PFSK-1 (cell line): Measurements from ENCODE around the gene CALML3.

Experiments used
- FOXP2 ChIP-seq: optimal IDR thresholded peaks from 2 replicates; pipeline ENCODE3; 2011; ENCODE audit warnings: borderline replicate concordance, control low read depth, inconsistent platforms; ENCODE audit not compliant: insufficient read depth; ENCODE audit errors: extremely low read length, extremely low read depth
- POLR2AphosphoS5 ChIP-seq: IDR thresholded peaks from 2 replicates; pipeline ENCODE4 v1.6.1; 2012; ENCODE audit warnings: low read depth, mild to moderate bottlenecking, control low read depth, low read length, moderate library complexity
- REST ChIP-seq, 2 experiments: IDR thresholded peaks; 2 replicates each; pipeline versions ENCODE4 v1.6.1 to v1.8.0; 2011 to 2012; ENCODE audit warnings: low read depth in 2 of 2, low read length in 2 of 2, control low read depth in 1 of 2, inconsistent platforms in 1 of 2, mild to moderate bottlenecking in 1 of 2, moderate library complexity in 1 of 2; ENCODE audit not compliant: insufficient read depth in 1 of 2
- SIN3A ChIP-seq: IDR thresholded peaks from 2 replicates; pipeline ENCODE4 v1.6.1; 2012; ENCODE audit warnings: mild to moderate bottlenecking, low read length, moderate library complexity, borderline replicate concordance; ENCODE audit not compliant: insufficient read depth
- TAF1 ChIP-seq: IDR thresholded peaks from 2 replicates; pipeline ENCODE4 v1.6.1; 2012; ENCODE audit warnings: low read length, control low read depth, borderline replicate concordance; ENCODE audit not compliant: insufficient read depth

Gene CALML3

GRCh38 chr10:5480162-5480941, 44.4 kb upstream of the CALML3 start:
- TF ChIP-seq FOXP2 (no peak), POLR2AphosphoS5 (no peak), SIN3A (no peak), REST (IDR thresholded peaks at IDR 0.05; ENCODE audit: insufficient read depth in 1 of 2, low read depth in 2 of 2, low read length in 2 of 2) (no peak), TAF1 (no peak)

GRCh38 chr10:5481121-5481520, 43.6 kb upstream of the CALML3 start:
- TF ChIP-seq FOXP2 (no peak), TAF1 (no peak), REST (IDR thresholded peaks at IDR 0.05; ENCODE audit: insufficient read depth in 1 of 2, low read depth in 2 of 2, low read length in 2 of 2) (no peak), SIN3A (no peak), POLR2AphosphoS5 (no peak)

- TF ChIP-seq REST (IDR thresholded peaks at IDR 0.05; ENCODE audit: insufficient read depth in 1 of 2, low read depth in 2 of 2, low read length in 2 of 2) = no peak
- no peak for TF ChIP-seq POLR2AphosphoS5
- no peak for TF ChIP-seq TAF1
- no peak for TF ChIP-seq SIN3A
- no peak for TF ChIP-seq FOXP2
Measured at GRCh38 chr10:5482016-5482415, 42.7 kb upstream of the CALML3 start.

GRCh38 chr10:5484205-5484604, 40.6 kb upstream of the CALML3 start:
- no peak for TF ChIP-seq SIN3A
- TF ChIP-seq REST (IDR thresholded peaks at IDR 0.05; ENCODE audit: insufficient read depth in 1 of 2, low read depth in 2 of 2, low read length in 2 of 2) = no peak
- no peak for TF ChIP-seq POLR2AphosphoS5
- TF ChIP-seq TAF1 = no peak
- no peak for TF ChIP-seq FOXP2

- TF ChIP-seq POLR2AphosphoS5 = no peak
- no peak for TF ChIP-seq TAF1
- no peak for TF ChIP-seq REST (IDR thresholded peaks at IDR 0.05; ENCODE audit: insufficient read depth in 1 of 2, low read depth in 2 of 2, low read length in 2 of 2)
- TF ChIP-seq SIN3A = no peak
- no peak for TF ChIP-seq FOXP2
Measured at GRCh38 chr10:5485290-5485689, 39.5 kb upstream of the CALML3 start.
